SK-N-SH (cell line): ENCODE measurements around the gene AFP. TPM values are rescaled to one million over a fixed set of nuclear protein-coding genes. Genes with fewer than 3 reads are reported as not detected.

ENCODE experiments used
- CTCF ChIA-PET: fragments of 300-600, 350-600 bp; formaldehyde crosslinking; extraction: SDS; loops from one replicate; lab custom pipeline; 2021; lab: Yijun Ruan, JAX
- POLR2A ChIA-PET: fragments of 350-600 bp; sonication (Branson Sonifier 250); formaldehyde crosslinking; extraction: SDS; loops from one replicate; lab custom pipeline; 2020; ENCODE audit warnings: antibody characterized with exemption, inconsistent platforms; lab: Yijun Ruan, JAX
- DNase-seq: peaks from one replicate; pipeline ENCODE4 v3.0.0; 2012
- H2AFZ ChIP-seq: fragments of 200-600 bp; sonication (generic); 2 replicates; pipeline ENCODE4 v1.8.1; 2016; ENCODE audit warnings: antibody characterized with exemption, mild to moderate bottlenecking, low read depth
- H3F3A ChIP-seq: fragments of 200-600 bp; sonication (generic); replicated peaks from 2 replicates; pipeline ENCODE3; 2016; ENCODE audit warnings: antibody characterized with exemption, mild to moderate bottlenecking; ENCODE audit not compliant: insufficient read depth
- H3K27ac ChIP-seq, 2 experiments: fragments of 200-500 bp in 1 of 2; fragments of 200-600 bp in 1 of 2; sonication (Bioruptor generic) in 1 of 2; sonication (generic), shearing (Covaris generic) in 1 of 2; 2 replicates each; pipeline versions ENCODE4 v1.5.1 to v1.6.1; 2014 to 2016; ENCODE audit warnings: low read depth in 2 of 2, inconsistent platforms in 1 of 2, low read length in 1 of 2, mild to moderate bottlenecking in 1 of 2, mixed read lengths in 1 of 2
- H3K27me3 ChIP-seq: fragments of 200-600 bp; sonication (generic), shearing (Covaris generic); 2 replicates; pipeline ENCODE4 v1.6.1; 2016; ENCODE audit warnings: mixed run types; ENCODE audit not compliant: insufficient read depth
- H3K36me3 ChIP-seq, 2 experiments: fragments of 200-500 bp in 1 of 2; fragments of 200-600 bp in 1 of 2; sonication (Bioruptor generic) in 1 of 2; sonication (generic) in 1 of 2; replicated peaks in 1 of 2; 2 replicates each; pipeline versions ENCODE3 to v1.5.1; 2014 to 2016; ENCODE audit warnings: low read length in 1 of 2, mild to moderate bottlenecking in 1 of 2; ENCODE audit not compliant: insufficient read depth in 2 of 2, control insufficient read depth in 1 of 2
- H3K4me1 ChIP-seq, 2 experiments: fragments of 200-500 bp in 1 of 2; fragments of 200-600 bp in 1 of 2; sonication (Bioruptor generic) in 1 of 2; sonication (generic), shearing (Covaris generic) in 1 of 2; 2 replicates each; pipeline versions ENCODE4 v1.5.1 to v1.6.1; 2014 to 2016; ENCODE audit warnings: low read depth in 1 of 2, low read length in 1 of 2, mixed run types in 1 of 2; ENCODE audit not compliant: insufficient read depth in 2 of 2, control insufficient read depth in 1 of 2
- H3K4me2 ChIP-seq: fragments of 200-600 bp; sonication (generic), shearing (Covaris generic); 2 replicates; pipeline ENCODE4 v1.6.1; 2017; ENCODE audit warnings: mixed run types
- H3K4me3 ChIP-seq, 2 experiments: fragments of 200-500 bp in 1 of 2; fragments of 200-600 bp in 1 of 2; sonication (Bioruptor generic) in 1 of 2; sonication (generic), shearing (Covaris generic) in 1 of 2; 2 replicates each; pipeline versions ENCODE4 v1.5.1 to v1.8.1; 2014 to 2016; ENCODE audit warnings: low read depth in 2 of 2, inconsistent platforms in 1 of 2, low read length in 1 of 2, mild to moderate bottlenecking in 1 of 2, mixed read lengths in 1 of 2, moderate library complexity in 1 of 2
- H3K79me2 ChIP-seq: fragments of 200-600 bp; sonication (generic); 2 replicates; pipeline ENCODE4 v1.8.1; 2017; ENCODE audit warnings: mild to moderate bottlenecking; ENCODE audit not compliant: insufficient read depth
- H3K9ac ChIP-seq: fragments of 200-600 bp; sonication (generic); 2 replicates; pipeline ENCODE4 v1.6.1; 2017; ENCODE audit warnings: mixed run types
- H3K9me2 ChIP-seq: fragments of 200-600 bp; sonication (generic); 2 replicates; pipeline ENCODE4 v1.6.1; 2017; ENCODE audit warnings: mixed run types
- H3K9me3 ChIP-seq: fragments of 200-600 bp; sonication (generic); 2 replicates; pipeline ENCODE4 v1.6.1; 2017; ENCODE audit warnings: mixed run types, mild to moderate bottlenecking, moderate library complexity
- H4K20me1 ChIP-seq: fragments of 200-600 bp; sonication (generic); 2 replicates; pipeline ENCODE4 v1.6.1; 2017; ENCODE audit warnings: mild to moderate bottlenecking, mixed run types; ENCODE audit not compliant: insufficient read depth
- ELF1 ChIP-seq: IDR thresholded peaks from 2 replicates; pipeline ENCODE4 v1.4.0; 2012
- EP300 ChIP-seq, 2 experiments: IDR thresholded peaks; 2 replicates each; pipeline versions ENCODE4 v1.4.0 to v1.6.1; 2012; ENCODE audit warnings: borderline replicate concordance in 1 of 2, low read depth in 1 of 2, low read length in 1 of 2
- FOSL2 ChIP-seq: IDR thresholded peaks from 2 replicates; pipeline ENCODE4 v1.4.0; 2012; ENCODE audit warnings: low read depth, mild to moderate bottlenecking, moderate library complexity, borderline replicate concordance
- GABPA ChIP-seq: IDR thresholded peaks from 2 replicates; pipeline ENCODE4 v1.4.0; 2012; ENCODE audit warnings: low read depth, mild to moderate bottlenecking
- GATA2 ChIP-seq: sonication (generic); formaldehyde crosslinking; IDR thresholded peaks from 2 replicates; pipeline ENCODE4 v1.5.0; 2020; ENCODE audit warnings: mild to moderate bottlenecking, missing genetic modification reagents
- IRF3 ChIP-seq: fragments of 150-350 bp; IDR thresholded peaks from 2 replicates; pipeline ENCODE4 v1.6.1; 2016; ENCODE audit warnings: mild to moderate bottlenecking, low read depth, low read length
- MEF2A ChIP-seq: IDR thresholded peaks from 2 replicates; pipeline ENCODE4 v1.4.0; 2012; ENCODE audit warnings: low read depth, borderline replicate concordance
- NFIC ChIP-seq: IDR thresholded peaks from 2 replicates; pipeline ENCODE4 v1.4.0; 2012; ENCODE audit warnings: borderline replicate concordance
- POLR2AphosphoS5 ChIP-seq: IDR thresholded peaks from 2 replicates; pipeline ENCODE4 v1.6.1; 2012; ENCODE audit warnings: low read depth, low read length
- RCOR1 ChIP-seq: fragments of 150-350 bp; IDR thresholded peaks from 2 replicates; pipeline ENCODE4 v1.6.1; 2017; ENCODE audit warnings: antibody characterized with exemption, low read length
- RXRA ChIP-seq: IDR thresholded peaks from 2 replicates; pipeline ENCODE4 v1.4.0; 2012; ENCODE audit warnings: low read depth, mild to moderate bottlenecking, borderline replicate concordance
- TAF1 ChIP-seq: IDR thresholded peaks from 2 replicates; pipeline ENCODE4 v1.6.1; 2012; ENCODE audit warnings: low read depth, mild to moderate bottlenecking, low read length, moderate library complexity, borderline replicate concordance
- YY1 ChIP-seq: IDR thresholded peaks from 2 replicates; pipeline ENCODE4 v1.4.0; 2012; ENCODE audit warnings: low read depth, mild to moderate bottlenecking
- WGBS: methylation state at CpG from one replicate; pipeline ENCODE4 v1.1.6; 2017; ENCODE audit warnings: low lambda C conversion rate; 5-methylcytosine and 5-hydroxymethylcytosine counted together
- polyA plus RNA-seq, 3 experiments: library from polyadenylated mRNA; depleted of rRNA; stranded (reverse); fragments of >200 nt; gene quantifications; 2 replicates each; pipeline ENCODE4 v1.2.3, GENCODE V29; 2012
- TF ChIP-seq, protein P1 (sequence below): fragments of 200-600 bp; sonication (generic); IDR thresholded peaks from 2 replicates; pipeline ENCODE4 v1.6.1; 2017; ENCODE audit warnings: antibody characterized with exemption, mild to moderate bottlenecking, moderate library complexity

Gene AFP
- polyA plus RNA-seq, 1 of the 3 experiments (the other 2 are of a cell fraction), result 0.28 TPM

DNA sequence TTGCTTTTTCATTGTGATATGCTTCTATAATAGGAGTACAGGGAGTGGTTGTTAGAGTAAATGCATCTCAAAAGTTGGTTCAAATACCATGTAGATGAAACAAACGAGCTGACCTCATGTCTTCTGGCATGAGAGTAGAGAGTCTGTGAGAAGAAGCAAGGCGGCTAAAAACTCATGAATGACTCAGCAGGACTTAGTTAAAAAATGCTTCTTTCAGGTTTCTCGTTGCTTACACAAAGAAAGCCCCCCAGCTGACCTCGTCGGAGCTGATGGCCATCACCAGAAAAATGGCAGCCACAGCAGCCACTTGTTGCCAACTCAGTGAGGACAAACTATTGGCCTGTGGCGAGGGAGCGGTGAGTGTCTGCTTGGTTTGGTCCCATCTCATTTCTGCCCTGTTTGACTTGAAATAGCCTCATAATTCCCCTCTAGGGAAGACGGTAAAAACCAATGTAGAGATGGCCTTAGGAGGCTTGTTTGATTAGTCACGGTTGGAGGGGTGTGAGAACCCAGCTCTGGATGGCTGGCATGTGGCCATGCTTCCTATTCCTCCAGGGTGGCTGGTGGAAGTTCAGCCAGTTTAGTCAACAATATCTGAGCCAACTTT lies 14.5 kb downstream of the AFP start:
- ChIA-PET CTCF (no interaction called here), POLR2A (no interaction called here)
- Histone ChIP-seq H3K9me2 (no peaks in the 10 kb centered on the region), H3K36me3 (no peaks in the 10 kb centered on the region), H3K79me2 (no peaks in the 10 kb centered on the region), H3K9me3 (no peaks in the 10 kb centered on the region), H3F3A (no peaks in the 10 kb centered on the region), H3K27me3 (no peaks in the 10 kb centered on the region), H3K4me1 (no peaks in the 10 kb centered on the region; a peak in 1 of 4 replicates), H3K4me3 (peak overlapping the region in 1 of 2 experiments; percentile 2; a peak in 1 of 4 replicates), H4K20me1 (no peaks in the 10 kb centered on the region), H3K4me2 (peak overlapping the region; percentile 65), H3K27ac (peak overlapping the region in 1 of 2 experiments; percentile 66; a peak in 2 of 4 replicates), H3K9ac (peak overlapping the region; percentile 18; the same call in 1 of the 2 replicates), H2AFZ (0 out of 2 replicates have a peak overlapping the region, but pooled peaks have one; percentile 10)
- no peak for DNase-seq
- 3% methylated on average over 9 of the region's 9 CpGs for WGBS
- TF ChIP-seq EP300 (IDR thresholded peaks at IDR 0.05; ENCODE audit: borderline replicate concordance in 1 of 2, low read depth in 1 of 2, low read length in 1 of 2), result no peak
- TF ChIP-seq TAF1, result no peak
- TF ChIP-seq FOSL2, result peak; percentile 4; the same call in 1 of the 2 replicates
- TF ChIP-seq NFIC, result no peak

- Histone ChIP-seq H3K4me2 (no peak overlapping the region), H3K9me3 (no peaks in the 10 kb centered on the region), H3K36me3 (no peaks in the 10 kb centered on the region), H3K27ac (no peak overlapping the region), H2AFZ (no peak overlapping the region), H3K9me2 (no peaks in the 10 kb centered on the region), H3K4me3 (no peak overlapping the region), H3K79me2 (no peaks in the 10 kb centered on the region), H3K9ac (no peak overlapping the region)
- POLR2A ChIA-PET, result no interaction called here
- WGBS, result 4% methylated on average over 3 of the region's 3 CpGs
- CTCF ChIA-PET, result no interaction called here
- TF ChIP-seq IRF3 (no peak), TAF1 (no peak), ELF1 (no peak), YY1 (no peak), RXRA (no peak), FOSL2 (no peak), RCOR1 (no peak), GABPA (no peak), POLR2AphosphoS5 (no peak), GATA2 (CRISPR knock-in tag) (no peak), MEF2A (no peak)
- TF ChIP-seq, protein P1, sequence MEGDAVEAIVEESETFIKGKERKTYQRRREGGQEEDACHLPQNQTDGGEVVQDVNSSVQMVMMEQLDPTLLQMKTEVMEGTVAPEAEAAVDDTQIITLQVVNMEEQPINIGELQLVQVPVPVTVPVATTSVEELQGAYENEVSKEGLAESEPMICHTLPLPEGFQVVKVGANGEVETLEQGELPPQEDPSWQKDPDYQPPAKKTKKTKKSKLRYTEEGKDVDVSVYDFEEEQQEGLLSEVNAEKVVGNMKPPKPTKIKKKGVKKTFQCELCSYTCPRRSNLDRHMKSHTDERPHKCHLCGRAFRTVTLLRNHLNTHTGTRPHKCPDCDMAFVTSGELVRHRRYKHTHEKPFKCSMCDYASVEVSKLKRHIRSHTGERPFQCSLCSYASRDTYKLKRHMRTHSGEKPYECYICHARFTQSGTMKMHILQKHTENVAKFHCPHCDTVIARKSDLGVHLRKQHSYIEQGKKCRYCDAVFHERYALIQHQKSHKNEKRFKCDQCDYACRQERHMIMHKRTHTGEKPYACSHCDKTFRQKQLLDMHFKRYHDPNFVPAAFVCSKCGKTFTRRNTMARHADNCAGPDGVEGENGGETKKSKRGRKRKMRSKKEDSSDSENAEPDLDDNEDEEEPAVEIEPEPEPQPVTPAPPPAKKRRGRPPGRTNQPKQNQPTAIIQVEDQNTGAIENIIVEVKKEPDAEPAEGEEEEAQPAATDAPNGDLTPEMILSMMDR, result no peak
- TF ChIP-seq, all 33 proteins: peak for 0
- no peak for DNase-seq
- no peaks in the 10 kb centered on the region for H3K27me3 ChIP-seq
- H3F3A ChIP-seq, result no peaks in the 10 kb centered on the region
- H3K4me1 ChIP-seq, result no peaks in the 10 kb centered on the region; a peak in 1 of 4 replicates
- no peaks in the 10 kb centered on the region for H4K20me1 ChIP-seq
These were observed 15.4 kb downstream of the AFP start for GRCh38 chr4:73451404-73451803.
